Fibroblast of villous mesenchyme (primary cell): Measurements from ENCODE around the gene BPHL. TPM values are rescaled to one million over a fixed set of nuclear protein-coding genes. Genes with fewer than 3 reads are reported as not detected.

Experiments
- DNase-seq: peaks from one replicate; pipeline ENCODE4 v3.0.0-alpha.2; 2010; ENCODE audit warnings: low read depth
- H3K4me3 ChIP-seq: 2 replicates; pipeline ENCODE4 v1.5.1; 2011; ENCODE audit warnings: low read depth, mild to moderate bottlenecking, low read length
- total RNA-seq: library from RNA; depleted of rRNA; stranded (reverse); fragments of >200 nt; gene quantifications from 2 replicates; pipeline ENCODE4 v1.2.3, GENCODE V29; 2012
- TF ChIP-seq, protein P1 (sequence below): IDR thresholded peaks from 2 replicates; pipeline ENCODE4 v1.5.1; 2012; ENCODE audit warnings: low read depth, mild to moderate bottlenecking, low read length; ENCODE audit not compliant: insufficient read depth

Gene BPHL
- total RNA-seq, 1 donor = 17.3 TPM

DNA sequence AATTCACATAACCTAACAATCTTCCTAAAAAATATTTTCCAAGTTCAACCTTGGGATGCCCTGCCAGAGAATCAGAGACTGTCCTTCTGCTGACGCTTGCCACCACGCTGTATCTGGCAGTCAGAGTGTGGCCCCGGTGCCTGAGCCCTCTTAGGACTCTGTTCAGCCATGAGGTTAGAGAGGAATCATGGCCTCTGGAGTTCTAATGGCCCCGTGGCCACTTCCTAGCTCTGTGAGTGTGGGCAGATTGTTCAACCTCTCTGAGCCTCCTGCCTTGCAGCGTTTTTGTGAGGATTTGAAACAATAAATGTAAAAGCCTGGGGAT is 2.2 kb downstream of the BPHL start:
- TF ChIP-seq, protein P1, sequence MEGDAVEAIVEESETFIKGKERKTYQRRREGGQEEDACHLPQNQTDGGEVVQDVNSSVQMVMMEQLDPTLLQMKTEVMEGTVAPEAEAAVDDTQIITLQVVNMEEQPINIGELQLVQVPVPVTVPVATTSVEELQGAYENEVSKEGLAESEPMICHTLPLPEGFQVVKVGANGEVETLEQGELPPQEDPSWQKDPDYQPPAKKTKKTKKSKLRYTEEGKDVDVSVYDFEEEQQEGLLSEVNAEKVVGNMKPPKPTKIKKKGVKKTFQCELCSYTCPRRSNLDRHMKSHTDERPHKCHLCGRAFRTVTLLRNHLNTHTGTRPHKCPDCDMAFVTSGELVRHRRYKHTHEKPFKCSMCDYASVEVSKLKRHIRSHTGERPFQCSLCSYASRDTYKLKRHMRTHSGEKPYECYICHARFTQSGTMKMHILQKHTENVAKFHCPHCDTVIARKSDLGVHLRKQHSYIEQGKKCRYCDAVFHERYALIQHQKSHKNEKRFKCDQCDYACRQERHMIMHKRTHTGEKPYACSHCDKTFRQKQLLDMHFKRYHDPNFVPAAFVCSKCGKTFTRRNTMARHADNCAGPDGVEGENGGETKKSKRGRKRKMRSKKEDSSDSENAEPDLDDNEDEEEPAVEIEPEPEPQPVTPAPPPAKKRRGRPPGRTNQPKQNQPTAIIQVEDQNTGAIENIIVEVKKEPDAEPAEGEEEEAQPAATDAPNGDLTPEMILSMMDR = no peak
- no peak for DNase-seq
- no peak overlapping the region for H3K4me3 ChIP-seq

DNA sequence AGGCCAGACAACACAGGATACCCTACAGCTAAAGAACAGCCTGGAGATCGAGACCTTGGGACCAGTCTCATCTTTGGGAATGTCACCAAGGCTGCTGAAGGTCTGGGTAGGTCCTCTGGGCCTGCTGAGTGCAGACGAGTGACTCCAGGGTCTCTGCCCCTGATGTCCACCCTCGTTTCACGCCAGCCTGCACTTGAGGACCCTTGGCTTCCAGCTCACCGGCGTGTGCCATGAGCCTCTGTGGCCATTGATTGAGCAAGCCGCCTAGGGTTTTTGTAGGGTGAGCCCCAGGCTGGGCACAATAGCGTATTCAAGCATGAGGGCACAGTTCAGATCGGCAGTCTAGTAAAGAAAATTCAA is 4.3 kb downstream of the BPHL start:
- DNase-seq = no peak
- no peak overlapping the region for H3K4me3 ChIP-seq
- TF ChIP-seq, protein P1 = no peak

DNA sequence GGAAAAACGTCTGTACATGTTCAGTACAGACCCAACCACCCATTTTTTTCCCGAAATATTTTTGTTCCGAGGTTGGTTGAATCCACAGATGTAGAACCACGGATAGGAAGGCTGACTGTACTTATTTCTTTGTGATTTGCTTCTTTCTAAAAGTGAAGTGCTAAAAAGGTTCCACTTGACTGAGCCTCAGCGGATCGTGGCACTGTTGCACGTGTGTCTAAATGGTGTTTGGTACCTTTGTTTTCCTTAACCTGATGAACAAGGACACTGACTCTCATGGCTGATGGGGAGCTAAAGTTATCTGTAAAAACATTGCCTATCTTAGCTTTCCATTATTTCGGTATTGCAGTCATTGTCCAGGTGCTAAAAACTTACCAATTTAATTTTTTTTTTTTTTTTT is 6.2 kb downstream of the BPHL start:
- TF ChIP-seq, protein P1 = no peak
- H3K4me3 ChIP-seq = no peak overlapping the region
- no peak for DNase-seq

DNA sequence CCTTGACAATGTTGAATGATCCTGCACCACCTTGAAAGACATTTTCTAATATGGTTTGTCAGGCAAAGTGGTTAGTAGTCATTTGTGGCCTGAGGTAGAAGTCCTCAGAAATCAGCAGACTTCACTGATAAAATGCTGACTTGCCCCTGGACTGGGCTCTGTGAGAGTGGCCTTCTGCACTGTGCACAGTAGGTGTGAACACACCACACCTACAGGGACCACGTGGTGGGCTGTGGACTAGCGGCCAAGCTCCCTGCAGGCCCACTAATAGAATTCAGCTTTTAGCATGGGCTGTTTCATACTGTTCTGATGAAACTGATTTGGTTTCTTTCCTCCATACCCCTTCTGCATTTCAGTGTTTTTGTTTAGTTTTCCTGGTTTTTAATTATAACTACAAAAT is 7.3 kb downstream of the BPHL start:
- no peak for DNase-seq
- no peak overlapping the region for H3K4me3 ChIP-seq
- TF ChIP-seq, protein P1 = no peak

DNA sequence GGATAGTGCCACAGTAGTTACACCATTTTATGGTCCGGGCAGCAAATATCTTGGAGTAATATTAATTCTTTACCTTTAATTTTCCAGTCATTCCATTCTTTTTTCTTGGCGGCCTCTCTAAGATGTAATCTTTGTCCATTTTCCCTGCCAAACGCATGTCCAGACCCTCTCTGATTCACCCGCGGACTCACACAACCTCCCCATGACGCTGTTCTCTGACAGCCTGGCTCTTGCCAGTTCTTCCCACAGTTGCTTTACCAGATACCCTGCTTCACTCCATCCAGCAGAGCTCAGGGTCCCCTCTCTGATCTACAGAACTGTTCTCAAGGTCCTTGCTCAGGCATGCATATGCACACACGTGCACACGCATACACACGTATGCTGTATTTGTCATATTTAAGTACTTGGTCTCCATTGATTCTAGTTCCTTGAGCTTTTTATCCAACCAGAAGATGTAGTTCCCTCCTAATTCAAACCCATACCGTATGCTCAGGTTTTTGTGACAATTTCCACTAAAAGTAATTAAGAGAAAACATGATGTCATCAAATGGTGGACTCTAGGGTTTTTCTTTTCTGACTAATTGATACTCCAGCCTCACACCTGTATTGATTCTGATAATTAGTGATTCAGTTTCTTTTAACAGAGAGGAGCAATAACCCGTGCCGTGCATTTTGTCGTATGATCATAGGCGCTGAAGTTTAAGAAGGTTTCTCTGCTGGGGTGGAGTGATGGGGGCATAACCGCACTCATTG is 10.0 kb downstream of the BPHL start:
- H3K4me3 ChIP-seq = no peak overlapping the region
- TF ChIP-seq, protein P1 = no peak
- DNase-seq = no peak

DNA sequence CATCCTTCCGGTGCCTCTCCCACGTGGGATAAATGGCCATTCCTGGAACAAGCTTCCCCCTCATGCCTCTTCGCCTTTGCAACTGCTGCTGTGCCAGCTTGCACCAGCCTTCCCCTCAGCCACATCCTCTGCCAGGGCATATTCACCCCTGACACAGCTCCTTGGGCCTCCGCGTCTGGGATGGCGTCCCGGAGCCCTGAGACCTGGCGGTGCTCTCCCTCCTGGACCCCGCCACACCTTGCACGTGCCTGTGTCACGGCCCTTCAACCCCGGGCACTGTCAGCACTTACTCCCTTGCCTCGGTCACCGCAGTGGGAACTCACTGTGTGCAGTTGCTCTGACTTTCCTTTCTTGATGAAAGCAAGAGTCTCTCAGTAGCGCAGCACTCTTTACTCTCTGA is 13.2 kb downstream of the BPHL start:
- H3K4me3 ChIP-seq = no peak overlapping the region
- TF ChIP-seq, protein P1 = no peak
- DNase-seq = no peak

DNA sequence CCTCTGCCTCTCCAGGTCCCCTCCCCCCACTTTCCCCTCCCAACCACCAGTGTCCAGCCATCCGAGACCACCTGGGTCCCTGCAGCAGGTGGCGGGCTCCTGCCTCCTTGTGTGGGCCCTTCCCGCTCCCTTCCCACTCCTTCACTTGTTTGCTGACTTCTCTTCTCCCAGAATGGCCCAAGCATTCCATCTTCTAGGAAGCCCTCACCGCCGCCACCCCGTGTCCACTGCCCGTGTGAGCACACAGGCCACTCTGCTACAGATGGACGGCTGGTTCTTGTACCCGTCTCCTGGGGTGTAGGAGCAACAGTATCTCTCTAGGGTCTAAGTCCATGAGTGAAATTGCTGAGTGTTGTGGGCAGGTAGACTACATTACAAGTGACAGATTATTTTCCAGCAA is 15.0 kb downstream of the BPHL start:
- DNase-seq = no peak

More for the DNA sequence above, 15.0 kb downstream of the BPHL start:
- H3K4me3 ChIP-seq = no peak overlapping the region
- TF ChIP-seq, protein P1 = no peak
